SJCRH30 (cell line): ENCODE measurements around the gene DMBX1. TPM values are rescaled to one million over a fixed set of nuclear protein-coding genes. Genes with fewer than 3 reads are reported as not detected.

Source experiments
- total RNA-seq: library from RNA; depleted of rRNA; stranded (reverse); fragments of >200 nt; shearing (Covaris generic); gene quantifications from 2 replicates; pipeline ENCODE4 v1.2.3, GENCODE V29; 2014; rRNA removed

Gene DMBX1
- total RNA-seq, 1 experiment from 2014 or later: not detected

Other genes starting within 250 kb of the DMBX1 start
- gene RAD54L, start 242.1 kb upstream of the DMBX1 start, total RNA-seq: 25.7 and 30.3 TPM in 2 replicates
- gene LRRC41, start 186.2 kb upstream of the DMBX1 start, total RNA-seq: 71.1 and 73.5 TPM in 2 replicates
- gene UQCRH, start 186.1 kb upstream of the DMBX1 start, total RNA-seq: 828 and 880 TPM in 2 replicates
- 23.7 TPM in 2 replicates for gene NSUN4, start 149.0 kb upstream of the DMBX1 start, total RNA-seq
- gene FAAH, start 95.5 kb upstream of the DMBX1 start, total RNA-seq: 0.34 TPM in 1 of 2 replicates, not detected in the other
- 0.12 and 0.25 TPM in 2 replicates for gene KNCN, start 61.8 kb downstream of the DMBX1 start, total RNA-seq
- 25.1 and 26.7 TPM in 2 replicates for gene MKNK1, start 114.4 kb downstream of the DMBX1 start, total RNA-seq
- 3.5 and 4.3 TPM in 2 replicates for gene MOB3C, start 127.0 kb downstream of the DMBX1 start, total RNA-seq
- 54.3 and 58.9 TPM in 2 replicates for gene ATPAF1, start 178.5 kb downstream of the DMBX1 start, total RNA-seq
- not detected in 2 replicates for gene TEX38, start 182.0 kb downstream of the DMBX1 start, total RNA-seq
- 46.7 and 50.3 TPM in 2 replicates for gene EFCAB14, start 229.3 kb downstream of the DMBX1 start, total RNA-seq